Activated CD4-positive, alpha-beta memory T cell treated with anti-CD3 and anti-CD28 coated beads for 36 hours (primary cell): Measurements from ENCODE around the gene PTPN4. TPM values are rescaled to one million over a fixed set of nuclear protein-coding genes. Genes with fewer than 3 reads are reported as not detected.

Experiments used
- CTCF ChIA-PET: fragments of 350-600 bp; sonication (Branson Sonifier 250); formaldehyde crosslinking; loops from one replicate; lab custom pipeline; 2021; ENCODE audit warnings: antibody characterized with exemption, inconsistent platforms; lab: Charles Lee
- POLR2A ChIA-PET: fragments of 350-600 bp; sonication (Branson Sonifier 250); formaldehyde crosslinking; loops from one replicate; lab custom pipeline; 2021; ENCODE audit warnings: antibody characterized with exemption; lab: Charles Lee
- DNase-seq: peaks from one replicate; pipeline ENCODE4 v3.0.0-alpha.2; 2020
- H3K27ac Mint-ChIP-seq: one replicate; pipeline ENCODE4 v1.8.0; 2021; ENCODE audit warnings: mixed read lengths
- H3K27me3 Mint-ChIP-seq: one replicate; pipeline ENCODE4 v1.8.0; 2021; ENCODE audit warnings: mixed read lengths
- H3K36me3 Mint-ChIP-seq: one replicate; pipeline ENCODE4 v1.8.0; 2021; ENCODE audit warnings: mixed read lengths
- H3K4me1 Mint-ChIP-seq: one replicate; pipeline ENCODE4 v1.8.0; 2021; ENCODE audit warnings: low read depth, mixed read lengths
- H3K4me3 Mint-ChIP-seq: one replicate; pipeline ENCODE4 v1.8.0; 2021; ENCODE audit warnings: mild to moderate bottlenecking, mixed read lengths
- H3K9me3 Mint-ChIP-seq: one replicate; pipeline ENCODE4 v1.8.0; 2021; ENCODE audit warnings: mixed read lengths
- intact Hi-C: fragments of 100-400 bp; cut with micrococcal nuclease; formaldehyde crosslinking; loops from one replicate; pipeline ENCODE4 v1.15.1; 2023
- total RNA-seq, 2 experiments: library from RNA; stranded (reverse); gene quantifications; one replicate each; pipeline ENCODE4 v1.2.3, GENCODE V29; 2021

PTPN4 gene
- total RNA-seq, 2 experiments from 2014 or later = 29.4 to 31.6 TPM

- peaks cover 30% of the 10 kb centered on the region for H3K4me1 Mint-ChIP-seq
- intact Hi-C loops = no loop called here
- no peaks in the 10 kb centered on the region for H3K9me3 Mint-ChIP-seq
These were observed 178.0 kb downstream of the PTPN4 start for GRCh38 chr2:119937680-119938079.

GRCh38 chr2:119939915-119940314, 180.2 kb downstream of the PTPN4 start:
- peaks cover 21% of the 10 kb centered on the region for H3K36me3 Mint-ChIP-seq
- peaks cover 32% of the 10 kb centered on the region for H3K4me1 Mint-ChIP-seq
- DNase-seq = no peak
- intact Hi-C loops = no loop called here
- H3K9me3 Mint-ChIP-seq = no peaks in the 10 kb centered on the region
- H3K27me3 Mint-ChIP-seq = no peaks in the 10 kb centered on the region
- ChIA-PET POLR2A (no interaction called here), CTCF (interaction anchor here (1.0 to 1.4 kb wide), 2 partner anchors 8 to 235 kb away, joined by 3 to 4 read pairs; no protein-coding TSS in a partner anchor)
- no peak overlapping the region for H3K4me3 Mint-ChIP-seq
- no peak overlapping the region for H3K27ac Mint-ChIP-seq

More at GRCh38 chr2:119937680-119938079, 178.0 kb downstream of the PTPN4 start:
- H3K27ac Mint-ChIP-seq = no peak overlapping the region
- peaks cover 26% of the 10 kb centered on the region for H3K36me3 Mint-ChIP-seq
- no peak for DNase-seq
- H3K4me3 Mint-ChIP-seq = no peak overlapping the region
- POLR2A ChIA-PET = no interaction called here
- CTCF ChIA-PET = no interaction called here
- H3K27me3 Mint-ChIP-seq = no peaks in the 10 kb centered on the region

GRCh38 chr2:119940856-119941255, 181.1 kb downstream of the PTPN4 start:
- intact Hi-C loops = no loop called here
- no peak overlapping the region for H3K27ac Mint-ChIP-seq
- H3K9me3 Mint-ChIP-seq = no peaks in the 10 kb centered on the region
- ChIA-PET POLR2A (no interaction called here), CTCF (interaction anchor here (0.9 to 1.4 kb wide), 2 partner anchors 234 to 236 kb away, joined by 3 to 4 read pairs; no protein-coding TSS in a partner anchor)
- peaks cover 17% of the 10 kb centered on the region for H3K36me3 Mint-ChIP-seq
- peaks cover 32% of the 10 kb centered on the region for H3K4me1 Mint-ChIP-seq
- no peaks in the 10 kb centered on the region for H3K27me3 Mint-ChIP-seq
- DNase-seq = no peak
- no peak overlapping the region for H3K4me3 Mint-ChIP-seq

- H3K27ac Mint-ChIP-seq = no peak overlapping the region
- H3K27me3 Mint-ChIP-seq = no peaks in the 10 kb centered on the region
- H3K4me3 Mint-ChIP-seq = no peak overlapping the region
- DNase-seq = no peak
- CTCF ChIA-PET = interaction anchor here (0.9 to 1.4 kb wide), 3 partner anchors 17 to 235 kb away, joined by 3 to 4 read pairs (median 3); no protein-coding TSS in a partner anchor
- intact Hi-C loops = no loop called here
- POLR2A ChIA-PET = no interaction called here
- H3K9me3 Mint-ChIP-seq = no peaks in the 10 kb centered on the region
- peaks cover 32% of the 10 kb centered on the region for H3K4me1 Mint-ChIP-seq
- peaks cover 14% of the 10 kb centered on the region for H3K36me3 Mint-ChIP-seq
These were observed 181.7 kb downstream of the PTPN4 start for GRCh38 chr2:119941388-119941787.

- Mint-ChIP-seq H3K27ac (no peak overlapping the region), H3K36me3 (peaks cover 9% of the 10 kb centered on the region), H3K9me3 (no peaks in the 10 kb centered on the region), H3K27me3 (no peaks in the 10 kb centered on the region), H3K4me1 (peaks cover 33% of the 10 kb centered on the region), H3K4me3 (no peak overlapping the region)
- intact Hi-C loops = no loop called here
- DNase-seq = no peak
- ChIA-PET POLR2A (no interaction called here), CTCF (interaction anchor here (0.8 to 0.9 kb wide), 3 partner anchors 16 to 235 kb away, joined by 3 read pairs; no protein-coding TSS in a partner anchor)
These were observed 182.3 kb downstream of the PTPN4 start for GRCh38 chr2:119941981-119942513.

- peaks cover 37% of the 10 kb centered on the region for H3K4me1 Mint-ChIP-seq
- ChIA-PET POLR2A (no interaction called here), CTCF (interaction anchor here (0.6 to 1.1 kb wide), 3 partner anchors 11 to 240 kb away, joined by 3 read pairs; no protein-coding TSS in a partner anchor)
- no peak overlapping the region for H3K27ac Mint-ChIP-seq
- H3K36me3 Mint-ChIP-seq = peaks cover 7% of the 10 kb centered on the region
- H3K9me3 Mint-ChIP-seq = no peaks in the 10 kb centered on the region
- DNase-seq = no peak
- H3K27me3 Mint-ChIP-seq = no peaks in the 10 kb centered on the region
- intact Hi-C loops = no loop called here
- no peak overlapping the region for H3K4me3 Mint-ChIP-seq
These were observed 183.3 kb downstream of the PTPN4 start for GRCh38 chr2:119943058-119943457.

GRCh38 chr2:119947535-119947934, 187.8 kb downstream of the PTPN4 start:
- H3K4me3 Mint-ChIP-seq = no peak overlapping the region
- no peak for DNase-seq
- peak overlapping the region; percentile 52 for H3K27ac Mint-ChIP-seq
- no peaks in the 10 kb centered on the region for H3K9me3 Mint-ChIP-seq
- H3K27me3 Mint-ChIP-seq = no peaks in the 10 kb centered on the region
- CTCF ChIA-PET = no interaction called here
- intact Hi-C loops = loop anchor here (5.0 kb wide), 1 partner anchor 35 kb away; no protein-coding TSS in a partner anchor
- POLR2A ChIA-PET = no interaction called here
- peaks cover 13% of the 10 kb centered on the region for H3K36me3 Mint-ChIP-seq
- peaks cover 43% of the 10 kb centered on the region for H3K4me1 Mint-ChIP-seq

GRCh38 chr2:119950966-119951365, 191.2 kb downstream of the PTPN4 start:
- Mint-ChIP-seq H3K27me3 (no peaks in the 10 kb centered on the region), H3K36me3 (peaks cover 26% of the 10 kb centered on the region), H3K4me3 (no peak overlapping the region), H3K27ac (no peak overlapping the region), H3K4me1 (peaks cover 35% of the 10 kb centered on the region), H3K9me3 (no peaks in the 10 kb centered on the region)
- CTCF ChIA-PET = no interaction called here
- POLR2A ChIA-PET = no interaction called here
- intact Hi-C loops = loop anchor here (2.0 kb wide), 1 partner anchor 22 kb away; no protein-coding TSS in a partner anchor
- no peak for DNase-seq

GRCh38 chr2:119958670-119959268, 199.0 kb downstream of the PTPN4 start:
- POLR2A ChIA-PET = interaction anchor here (0.6 to 0.7 kb wide), 2 partner anchors 199 to 216 kb away, joined by 3 to 7 read pairs; partner anchors contain the start of gene PTPN4

GRCh38 chr2:119960821-119961220, 201.1 kb downstream of the PTPN4 start:
- no peak for DNase-seq
- Mint-ChIP-seq H3K4me1 (peaks cover 9% of the 10 kb centered on the region), H3K4me3 (no peak overlapping the region), H3K36me3 (peaks cover 43% of the 10 kb centered on the region), H3K27me3 (no peaks in the 10 kb centered on the region), H3K9me3 (no peaks in the 10 kb centered on the region), H3K27ac (no peak overlapping the region)
- ChIA-PET CTCF (no interaction called here), POLR2A (no interaction called here)
- intact Hi-C loops = no loop called here

More at GRCh38 chr2:119958670-119959268, 199.0 kb downstream of the PTPN4 start:
- Mint-ChIP-seq H3K4me3 (no peak overlapping the region), H3K27me3 (no peaks in the 10 kb centered on the region), H3K4me1 (peaks cover 9% of the 10 kb centered on the region), H3K9me3 (no peaks in the 10 kb centered on the region), H3K36me3 (peaks cover 37% of the 10 kb centered on the region), H3K27ac (peak overlapping the region; percentile 55)
- CTCF ChIA-PET = interaction anchor here (0.6 to 1.0 kb wide), 3 partner anchors 28 to 216 kb away, joined by 4 read pairs; no protein-coding TSS in a partner anchor
- intact Hi-C loops = no loop called here
- DNase-seq = no peak

- Mint-ChIP-seq H3K27ac (no peak overlapping the region), H3K27me3 (no peaks in the 10 kb centered on the region), H3K4me3 (no peak overlapping the region), H3K36me3 (peaks cover 2% of the 10 kb centered on the region), H3K4me1 (no peaks in the 10 kb centered on the region), H3K9me3 (no peaks in the 10 kb centered on the region)
- DNase-seq = no peak
- POLR2A ChIA-PET = no interaction called here
- CTCF ChIA-PET = no interaction called here
- intact Hi-C loops = loop anchor here (5.0 kb wide), 1 partner anchor 35 kb away; no protein-coding TSS in a partner anchor
These were observed 222.2 kb downstream of the PTPN4 start for GRCh38 chr2:119981896-119982295.

GRCh38 chr2:119982506-119982905, 222.8 kb downstream of the PTPN4 start:
- no peaks in the 10 kb centered on the region for H3K27me3 Mint-ChIP-seq
- H3K4me1 Mint-ChIP-seq = no peaks in the 10 kb centered on the region
- no peaks in the 10 kb centered on the region for H3K36me3 Mint-ChIP-seq
- intact Hi-C loops = loop anchor here (5.0 kb wide), 1 partner anchor 35 kb away; no protein-coding TSS in a partner anchor
- no peak overlapping the region for H3K27ac Mint-ChIP-seq
- no peak for DNase-seq
- ChIA-PET CTCF (no interaction called here), POLR2A (no interaction called here)
- H3K9me3 Mint-ChIP-seq = no peaks in the 10 kb centered on the region
- H3K4me3 Mint-ChIP-seq = no peak overlapping the region
